Peyer's patch (tissue), 4 donors: ENCODE results near the gene CCDC81. TPM values are rescaled to one million over a fixed set of nuclear protein-coding genes. Genes with fewer than 3 reads are reported as not detected.
"Not testable (repeated sequence)": the region's sequence is repeated elsewhere in the genome, so short reads cannot be mapped to it uniquely, and the experiment has no call there.

ENCODE experiments used
- DNase-seq, 3 donors: peaks; one replicate each; pipeline ENCODE4 v3.0.0-alpha.2; 2017 to 2019
- H3K27ac ChIP-seq, 4 donors: fragments of 200-600 bp; sonication (generic); one replicate each; pipeline ENCODE4 v1.5.1; 2016 to 2019
- H3K27me3 ChIP-seq, 2 donors: fragments of 200-600 bp; sonication (generic); one replicate each; pipeline ENCODE4 v1.5.1; 2019
- H3K36me3 ChIP-seq, 3 donors: fragments of 200-600 bp; sonication (generic); one replicate each; pipeline ENCODE4 v1.5.1; 2016 to 2019
- H3K4me1 ChIP-seq, 4 donors: fragments of 200-600 bp; sonication (generic); one replicate each; pipeline ENCODE4 v1.5.1; 2016 to 2019
- H3K4me3 ChIP-seq, 4 donors: fragments of 200-600 bp; sonication (generic); 1 replicate in 3 of 4; 2 replicates in 1 of 4; pipeline ENCODE4 v1.5.1; 2016 to 2019; ENCODE audit warnings: mild to moderate bottlenecking in 1 of 4
- H3K9me3 ChIP-seq, 4 donors: fragments of 200-600 bp; sonication (generic); one replicate each; pipeline ENCODE4 v1.5.1; 2016 to 2019; ENCODE audit warnings: mild to moderate bottlenecking in 1 of 4
- CTCF ChIP-seq, 6 experiments: fragments of 450-650 bp in 4 of 6; fragments of 200-600 bp in 2 of 6; sonication (generic) in 1 of 6; IDR thresholded peaks; one replicate each; pipeline ENCODE4 v1.5.1; 2017 to 2019; ENCODE audit warnings: antibody characterized with exemption in 6 of 6, mild to moderate bottlenecking in 3 of 6, moderate library complexity in 1 of 6
- POLR2A ChIP-seq, 2 donors: fragments of 450-650 bp; IDR thresholded peaks; one replicate each; pipeline ENCODE4 v1.5.1; 2017; ENCODE audit warnings: antibody characterized with exemption in 2 of 2, mild to moderate bottlenecking in 2 of 2, moderate library complexity in 2 of 2
- total RNA-seq, 4 donors: library from RNA; depleted of rRNA; stranded (reverse); fragments of >200 nt; gene quantifications; one replicate each; pipeline ENCODE4 v1.1.0, GENCODE V29; 2016

The CCDC81 gene
- total RNA-seq, 4 donors from 2014 or later = 3.1 to 22.3 TPM; not detected in 2

- Histone ChIP-seq H3K36me3 (no peaks in the 10 kb centered on the region), H3K4me3 (no peak overlapping the region), H3K27me3 (no peaks in the 10 kb centered on the region), H3K4me1 (no peaks in the 10 kb centered on the region), H3K27ac (no peak overlapping the region), H3K9me3 (peaks cover 0 to 4% (median 0%) of the 10 kb centered on the region in 4 donors)
- TF ChIP-seq CTCF (IDR thresholded peaks at IDR 0.05) (no peak), POLR2A (IDR thresholded peaks at IDR 0.05) (no peak)
- no peak for DNase-seq
Measured at GRCh38 chr11:86427441-86427840, 52.8 kb downstream of the CCDC81 start.

GRCh38 chr11:86431258-86431657 is 56.6 kb downstream of the CCDC81 start:
- no peak overlapping the region for H3K4me3 ChIP-seq
- no peaks in the 10 kb centered on the region for H3K4me1 ChIP-seq
- peaks cover 0 to 4% (median 0%) of the 10 kb centered on the region in 4 donors for H3K9me3 ChIP-seq
- TF ChIP-seq POLR2A (IDR thresholded peaks at IDR 0.05) = no peak
- no peak for TF ChIP-seq CTCF (IDR thresholded peaks at IDR 0.05)
- no peak for DNase-seq
- no peaks in the 10 kb centered on the region for H3K27me3 ChIP-seq
- H3K27ac ChIP-seq = no peak overlapping the region
- no peaks in the 10 kb centered on the region for H3K36me3 ChIP-seq

GRCh38 chr11:86433361-86434095 is 58.8 kb downstream of the CCDC81 start:
- not testable (repeated sequence) for H3K27me3 ChIP-seq, H3K4me1 ChIP-seq, H3K9me3 ChIP-seq, H3K36me3 ChIP-seq, H3K27ac ChIP-seq, H3K4me3 ChIP-seq, DNase-seq

GRCh38 chr11:86435711-86436110 is 61.0 kb downstream of the CCDC81 start:
- Histone ChIP-seq H3K27ac (no peak overlapping the region), H3K27me3 (no peaks in the 10 kb centered on the region), H3K36me3 (no peaks in the 10 kb centered on the region), H3K9me3 (peaks cover 0 to 4% (median 0%) of the 10 kb centered on the region in 4 donors), H3K4me3 (no peak overlapping the region), H3K4me1 (no peaks in the 10 kb centered on the region)
- TF ChIP-seq CTCF (IDR thresholded peaks at IDR 0.05) = no peak
- TF ChIP-seq POLR2A (IDR thresholded peaks at IDR 0.05) = no peak
- DNase-seq = no peak

GRCh38 chr11:86438685-86439084 is 64.0 kb downstream of the CCDC81 start:
- TF ChIP-seq CTCF (IDR thresholded peaks at IDR 0.05) = no peak
- TF ChIP-seq POLR2A (IDR thresholded peaks at IDR 0.05) = no peak
- Histone ChIP-seq H3K4me1 (no peaks in the 10 kb centered on the region), H3K4me3 (no peak overlapping the region), H3K27ac (no peak overlapping the region), H3K9me3 (no peaks in the 10 kb centered on the region), H3K36me3 (no peaks in the 10 kb centered on the region), H3K27me3 (no peaks in the 10 kb centered on the region)
- DNase-seq = no peak

GRCh38 chr11:86440305-86440716 is 65.6 kb downstream of the CCDC81 start:
- Histone ChIP-seq H3K4me3 (no peak overlapping the region), H3K36me3 (no peaks in the 10 kb centered on the region), H3K4me1 (no peaks in the 10 kb centered on the region), H3K27me3 (no peaks in the 10 kb centered on the region), H3K27ac (no peak overlapping the region), H3K9me3 (no peaks in the 10 kb centered on the region)
- TF ChIP-seq CTCF (IDR thresholded peaks at IDR 0.05) (no peak), POLR2A (IDR thresholded peaks at IDR 0.05) (no peak)
- DNase-seq = no peak
